CD4-positive, alpha-beta T cell (primary cell): ENCODE measurements around the gene DOCK8. TPM values are rescaled to one million over a fixed set of nuclear protein-coding genes. Genes with fewer than 3 reads are reported as not detected.

Experiments used
- ATAC-seq: fragments of 200-7000 bp; cut with Tn5 transposase; one replicate; pipeline ENCODE4 v1.10.0; 2022; ENCODE audit warnings: mild to moderate bottlenecking; ENCODE audit not compliant: poor library complexity
- CTCF ChIA-PET: fragments of 350-600 bp; sonication (Branson Sonifier 250); formaldehyde crosslinking; loops from one replicate; lab custom pipeline; 2021; ENCODE audit warnings: antibody characterized with exemption, inconsistent platforms; lab: Charles Lee
- POLR2A ChIA-PET: fragments of 350-600 bp; sonication (Branson Sonifier 250); formaldehyde crosslinking; loops from one replicate; lab custom pipeline; 2021; ENCODE audit warnings: antibody characterized with exemption, inconsistent platforms; lab: Charles Lee
- DNase-seq, 14 experiments: peaks; one replicate each; pipeline ENCODE4 v3.0.0-alpha.2; 2013 to 2020; ENCODE audit warnings: mixed read lengths in 2 of 14
- H3K27ac ChIP-seq, 2 donors: one replicate each; pipeline versions ENCODE4 v1.5.1 to v1.7.0; 2013; ENCODE audit warnings: low read length in 2 of 2, low read depth in 1 of 2, mild to moderate bottlenecking in 1 of 2
- H3K27me3 ChIP-seq, 2 experiments: 1 replicate in 1 of 2; 2 replicates in 1 of 2; pipeline versions ENCODE4 v1.6.1 to v1.7.0; 2013; ENCODE audit warnings: low read length in 2 of 2, control low read depth in 1 of 2, mild to moderate bottlenecking in 1 of 2, moderate library complexity in 1 of 2; ENCODE audit not compliant: insufficient read depth in 2 of 2, control insufficient read depth in 1 of 2
- H3K36me3 ChIP-seq: one replicate; pipeline ENCODE4 v1.6.1; 2013; ENCODE audit warnings: low read length, control low read depth; ENCODE audit not compliant: insufficient read depth
- H3K4me1 ChIP-seq: one replicate; pipeline ENCODE4 v1.6.1; 2013; ENCODE audit warnings: low read length, control low read depth; ENCODE audit not compliant: insufficient read depth
- H3K4me3 ChIP-seq: one replicate; pipeline ENCODE4 v1.5.1; 2013; ENCODE audit warnings: mild to moderate bottlenecking, low read length, moderate library complexity
- H3K9me3 ChIP-seq, 2 experiments: 1 replicate in 1 of 2; 2 replicates in 1 of 2; pipeline versions ENCODE4 v1.6.1 to v1.7.0; 2013; ENCODE audit warnings: low read length in 2 of 2, mild to moderate bottlenecking in 2 of 2, control low read depth in 1 of 2, moderate library complexity in 1 of 2; ENCODE audit not compliant: control insufficient read depth in 1 of 2, insufficient read depth in 1 of 2
- H3K27ac Mint-ChIP-seq: one replicate; pipeline ENCODE4 v1.8.0; 2020; ENCODE audit warnings: mixed read lengths
- H3K27me3 Mint-ChIP-seq: one replicate; pipeline ENCODE4 v1.8.0; 2021; ENCODE audit warnings: mixed read lengths
- H3K36me3 Mint-ChIP-seq: one replicate; pipeline ENCODE4 v1.8.0; 2021; ENCODE audit warnings: low read depth, mixed read lengths
- H3K4me1 Mint-ChIP-seq: one replicate; pipeline ENCODE4 v1.8.0; 2021; ENCODE audit warnings: low read depth, mixed read lengths
- H3K4me3 Mint-ChIP-seq: one replicate; pipeline ENCODE4 v1.8.0; 2020; ENCODE audit warnings: mild to moderate bottlenecking, mixed read lengths
- H3K9me3 Mint-ChIP-seq: one replicate; pipeline ENCODE4 v1.8.0; 2020; ENCODE audit warnings: mixed read lengths
- CTCF ChIP-seq: fragments of 200-600 bp; IDR thresholded peaks from one replicate; pipeline ENCODE4 v1.8.0; 2022; ENCODE audit warnings: antibody characterized with exemption, mild to moderate bottlenecking
- intact Hi-C, 2 experiments: fragments of 100-400 bp; cut with DNase I in 1 of 2; cut with micrococcal nuclease in 1 of 2; formaldehyde crosslinking; loops; one replicate each; pipeline versions ENCODE4 v1.15.1 to v1.9.0; 2023 to 2025; cut with DNase I, micrococcal nuclease
- total RNA-seq, 174 experiments: library from RNA in 2 of 174; stranded (reverse) in 2 of 174; gene quantifications; one replicate each; pipeline ENCODE4 v1.2.3 and lab custom pipeline; 2021 to 2026

DOCK8 gene
- total RNA-seq, 2 experiments from 2014 or later: 123 to 126 TPM

- ChIA-PET POLR2A (no interaction called here), CTCF (no interaction called here)
- H3K27ac Mint-ChIP-seq: no peak overlapping the region
- no peaks in the 10 kb centered on the region for H3K9me3 ChIP-seq
- ATAC-seq (no peak), DNase-seq (no peak)
- H3K4me3 ChIP-seq: no peak overlapping the region
- TF ChIP-seq CTCF: no peak
- peaks cover 95% of the 10 kb centered on the region for H3K36me3 Mint-ChIP-seq
- no peak overlapping the region for H3K27ac ChIP-seq
- H3K4me1 ChIP-seq: no peaks in the 10 kb centered on the region
- no peaks in the 10 kb centered on the region for H3K27me3 Mint-ChIP-seq
- no peak overlapping the region for H3K4me3 Mint-ChIP-seq
- no peaks in the 10 kb centered on the region for H3K27me3 ChIP-seq
- H3K36me3 ChIP-seq: peaks cover 94% of the 10 kb centered on the region
- H3K4me1 Mint-ChIP-seq: no peaks in the 10 kb centered on the region
- no peaks in the 10 kb centered on the region for H3K9me3 Mint-ChIP-seq
- intact Hi-C loops: no loop called here
Observed at GRCh38 chr9:419571-420171, 205.0 kb downstream of the DOCK8 start.

DNA sequence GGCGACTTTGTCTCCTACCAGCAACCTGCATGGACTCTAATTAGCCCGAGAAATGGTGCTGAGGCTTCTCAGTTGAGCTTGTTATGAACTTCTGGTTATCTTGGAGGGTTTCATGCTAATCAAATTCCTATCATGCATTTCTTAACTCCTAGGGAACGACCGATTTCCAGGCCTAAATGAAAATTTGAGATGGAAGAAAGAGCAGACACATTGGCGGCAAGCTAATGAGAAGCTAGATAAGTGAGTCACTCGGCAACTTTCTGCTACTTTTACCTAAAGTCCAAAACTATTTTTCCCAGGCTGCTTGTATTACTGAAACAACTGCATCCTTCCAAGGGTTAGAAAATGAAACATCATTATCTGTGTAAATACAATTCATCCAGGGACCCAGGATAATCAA, 207.2 kb downstream of the DOCK8 start:
- Histone ChIP-seq H3K27ac (no peak overlapping the region), H3K36me3 (peaks cover 90% of the 10 kb centered on the region), H3K27me3 (no peaks in the 10 kb centered on the region), H3K4me1 (no peaks in the 10 kb centered on the region), H3K9me3 (no peaks in the 10 kb centered on the region), H3K4me3 (no peak overlapping the region)
- ATAC-seq (no peak), DNase-seq (no peak)
- Mint-ChIP-seq H3K27me3 (no peaks in the 10 kb centered on the region), H3K27ac (no peak overlapping the region), H3K9me3 (no peaks in the 10 kb centered on the region), H3K4me3 (no peak overlapping the region), H3K4me1 (no peaks in the 10 kb centered on the region), H3K36me3 (peaks cover 89% of the 10 kb centered on the region)
- no peak for TF ChIP-seq CTCF
- CTCF ChIA-PET: no interaction called here
- intact Hi-C loops: no loop called here
- POLR2A ChIA-PET: no interaction called here

DNA sequence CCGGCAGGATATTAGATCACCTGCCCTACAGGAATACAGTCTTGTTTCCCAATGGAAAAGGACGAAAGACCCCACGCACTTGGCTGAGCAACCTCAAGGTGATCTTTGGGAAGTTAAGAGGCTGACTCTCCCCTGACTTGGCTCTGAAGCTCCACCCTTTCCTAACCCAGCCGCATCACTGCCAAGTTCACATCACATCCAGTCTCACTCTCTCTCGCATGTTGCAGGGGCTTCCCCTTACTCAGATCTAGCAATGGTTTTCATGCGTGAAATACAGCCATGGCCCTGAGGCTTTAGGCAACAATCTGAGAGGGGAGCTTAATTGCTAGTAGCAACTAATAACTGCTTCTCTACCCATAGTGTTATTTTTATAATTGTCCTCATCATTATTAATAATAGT, 211.6 kb downstream of the DOCK8 start:
- H3K4me3 Mint-ChIP-seq: no peak overlapping the region
- no peaks in the 10 kb centered on the region for H3K27me3 ChIP-seq
- DNase-seq (no peak), ATAC-seq (no peak)
- no peaks in the 10 kb centered on the region for H3K9me3 ChIP-seq
- ChIA-PET POLR2A (no interaction called here), CTCF (interaction anchor here (0.7 to 1.1 kb wide), 2 partner anchors 12 to 118 kb away, joined by 3 to 4 read pairs; no protein-coding TSS in a partner anchor)
- H3K27me3 Mint-ChIP-seq: no peaks in the 10 kb centered on the region
- H3K36me3 Mint-ChIP-seq: peaks cover 90% of the 10 kb centered on the region
- no peaks in the 10 kb centered on the region for H3K4me1 ChIP-seq
- no peak overlapping the region for H3K27ac ChIP-seq
- no peak for TF ChIP-seq CTCF
- no peaks in the 10 kb centered on the region for H3K4me1 Mint-ChIP-seq
- intact Hi-C loops: no loop called here
- no peak overlapping the region for H3K4me3 ChIP-seq
- peaks cover 90% of the 10 kb centered on the region for H3K36me3 ChIP-seq
- no peak overlapping the region for H3K27ac Mint-ChIP-seq
- H3K9me3 Mint-ChIP-seq: no peaks in the 10 kb centered on the region
